Measurements from ENCODE around the gene MGME1. TPM values are rescaled to one million over a fixed set of nuclear protein-coding genes. Genes with fewer than 3 reads are reported as not detected.

Gene MGME1
- total RNA-seq, 1 donor from 2014 or later: 38.5 TPM

DNA sequence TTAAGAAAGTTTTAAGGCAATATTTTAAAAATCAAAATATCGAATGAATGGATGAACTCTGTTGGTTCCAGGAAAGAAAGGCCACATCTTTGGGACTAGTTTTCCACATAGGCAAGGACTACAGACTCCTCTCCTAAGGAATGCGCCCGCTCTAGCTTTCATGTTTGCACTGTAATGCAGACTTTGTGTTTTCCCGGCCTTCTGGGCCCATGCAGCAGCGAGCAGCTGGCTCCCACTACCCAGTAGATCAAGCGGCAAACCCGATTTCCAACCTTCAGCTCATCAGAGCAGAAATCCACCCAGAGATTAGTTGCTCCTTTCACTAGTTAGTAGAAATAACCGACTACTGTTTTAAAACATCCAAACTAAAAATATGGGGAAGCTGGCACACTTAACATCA lies 61.2 kb downstream of the MGME1 start:
- Mint-ChIP-seq H3K4me3 (ENCODE audit: unreplicated experiment) (no peak overlapping the region), H3K9me3 (ENCODE audit: unreplicated experiment) (no peaks in the 10 kb centered on the region), H3K4me1 (ENCODE audit: unreplicated experiment) (no peaks in the 10 kb centered on the region), H3K27ac (ENCODE audit: unreplicated experiment) (no peak overlapping the region), H3K27me3 (ENCODE audit: unreplicated experiment) (peaks cover 19% of the 10 kb centered on the region), H3K36me3 (ENCODE audit: unreplicated experiment) (no peaks in the 10 kb centered on the region)
- TF ChIP-seq CTCF (IDR thresholded peaks at IDR 0.05): no peak
- no peak for DNase-seq (ENCODE audit: extremely low spot score, unreplicated experiment)

- Mint-ChIP-seq H3K9me3 (ENCODE audit: unreplicated experiment) (no peaks in the 10 kb centered on the region), H3K4me3 (ENCODE audit: unreplicated experiment) (no peak overlapping the region), H3K27ac (ENCODE audit: unreplicated experiment) (no peak overlapping the region), H3K36me3 (ENCODE audit: unreplicated experiment) (no peaks in the 10 kb centered on the region), H3K4me1 (ENCODE audit: unreplicated experiment) (no peaks in the 10 kb centered on the region), H3K27me3 (ENCODE audit: unreplicated experiment) (peaks cover 24% of the 10 kb centered on the region)
- no peak for TF ChIP-seq CTCF (IDR thresholded peaks at IDR 0.05)
- no peak for DNase-seq (ENCODE audit: extremely low spot score, unreplicated experiment)
Observed at GRCh38 chr20:18031050-18031449, 62.2 kb downstream of the MGME1 start.

GRCh38 chr20:18031888-18032509 lies 63.2 kb downstream of the MGME1 start:
- Mint-ChIP-seq H3K36me3 (ENCODE audit: unreplicated experiment) (no peaks in the 10 kb centered on the region), H3K27me3 (ENCODE audit: unreplicated experiment) (peaks cover 24% of the 10 kb centered on the region), H3K4me1 (ENCODE audit: unreplicated experiment) (no peaks in the 10 kb centered on the region), H3K4me3 (ENCODE audit: unreplicated experiment) (no peak overlapping the region), H3K27ac (ENCODE audit: unreplicated experiment) (no peak overlapping the region), H3K9me3 (ENCODE audit: unreplicated experiment) (no peaks in the 10 kb centered on the region)
- no peak for DNase-seq (ENCODE audit: extremely low spot score, unreplicated experiment)
- TF ChIP-seq CTCF (IDR thresholded peaks at IDR 0.05): no peak

DNA sequence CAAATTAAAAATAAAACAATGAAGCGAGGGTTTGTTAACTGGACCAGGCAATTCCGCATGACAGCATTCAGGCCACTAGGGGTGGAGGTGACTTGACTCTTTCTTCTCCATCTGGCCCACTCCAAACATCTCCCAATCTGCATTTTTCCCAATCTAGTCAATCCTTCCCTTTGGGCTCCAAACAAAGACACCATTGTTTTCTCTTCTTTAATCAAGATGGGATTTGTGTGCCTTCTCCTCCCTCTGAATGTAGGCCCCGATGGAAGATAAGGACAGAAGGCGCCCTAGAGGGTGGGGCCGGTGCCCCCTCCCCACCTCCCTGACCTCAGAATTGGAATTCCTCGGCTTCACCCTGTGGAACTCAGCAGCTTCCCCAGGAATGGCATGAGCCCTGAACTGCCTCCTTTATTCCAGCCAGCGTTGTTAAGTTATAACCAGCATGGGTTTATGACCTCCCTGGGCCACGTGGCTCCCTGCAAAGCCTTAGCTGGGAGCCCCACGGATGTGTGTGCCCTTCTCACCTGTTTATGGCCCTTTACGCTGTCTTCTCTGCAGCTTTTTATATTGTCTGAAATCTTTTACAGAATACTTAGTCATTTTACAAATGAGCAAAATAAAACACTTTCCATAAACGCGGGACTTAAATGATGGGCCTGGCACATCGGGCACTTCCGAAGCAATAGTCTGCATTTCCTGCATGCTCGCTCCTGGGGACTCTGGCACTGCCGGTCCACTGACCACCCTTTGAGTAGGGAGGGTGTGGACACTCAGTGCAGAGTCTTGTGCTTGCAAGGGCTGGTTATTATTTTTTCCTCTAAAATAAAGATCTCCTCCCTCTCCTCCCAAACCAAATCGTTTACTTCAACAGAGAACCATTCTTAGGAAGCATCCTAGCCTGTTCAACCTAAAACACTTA lies 64.4 kb downstream of the MGME1 start:
- no peak overlapping the region for H3K27ac Mint-ChIP-seq (ENCODE audit: unreplicated experiment)
- H3K4me1 Mint-ChIP-seq (ENCODE audit: unreplicated experiment): no peaks in the 10 kb centered on the region
- H3K9me3 Mint-ChIP-seq (ENCODE audit: unreplicated experiment): no peaks in the 10 kb centered on the region
- DNase-seq (ENCODE audit: extremely low spot score, unreplicated experiment): no peak
- peaks cover 31% of the 10 kb centered on the region for H3K27me3 Mint-ChIP-seq (ENCODE audit: unreplicated experiment)
- no peak for TF ChIP-seq CTCF (IDR thresholded peaks at IDR 0.05)
- H3K36me3 Mint-ChIP-seq (ENCODE audit: unreplicated experiment): no peaks in the 10 kb centered on the region
- no peak overlapping the region for H3K4me3 Mint-ChIP-seq (ENCODE audit: unreplicated experiment)

DNA sequence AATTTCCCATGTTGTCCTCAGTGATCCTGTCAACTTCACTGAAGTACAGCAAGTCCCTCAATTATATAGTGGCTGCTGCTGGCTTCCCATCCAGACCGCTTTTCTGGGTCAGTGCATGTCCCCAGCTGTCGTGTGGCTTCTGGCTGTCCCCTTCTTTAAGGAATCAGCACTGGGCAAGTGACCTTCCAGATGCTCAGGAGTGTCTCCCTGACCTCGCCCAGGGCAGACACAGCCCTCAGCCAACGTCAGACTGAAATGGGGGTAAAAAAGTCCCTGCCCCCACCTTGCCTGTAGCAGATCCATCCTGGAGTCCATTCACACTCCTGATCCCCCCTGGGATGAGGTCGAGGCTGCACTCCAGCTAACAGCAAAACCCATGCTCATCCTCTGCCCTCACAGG lies 65.2 kb downstream of the MGME1 start:
- Mint-ChIP-seq H3K4me3 (ENCODE audit: unreplicated experiment) (no peak overlapping the region), H3K27ac (ENCODE audit: unreplicated experiment) (no peak overlapping the region), H3K4me1 (ENCODE audit: unreplicated experiment) (no peaks in the 10 kb centered on the region), H3K36me3 (ENCODE audit: unreplicated experiment) (no peaks in the 10 kb centered on the region), H3K27me3 (ENCODE audit: unreplicated experiment) (peaks cover 34% of the 10 kb centered on the region), H3K9me3 (ENCODE audit: unreplicated experiment) (no peaks in the 10 kb centered on the region)
- DNase-seq (ENCODE audit: extremely low spot score, unreplicated experiment): no peak
- no peak for TF ChIP-seq CTCF (IDR thresholded peaks at IDR 0.05)
